GM21423 (cell line): ENCODE data around the gene TMC1.
"Not testable (repeated sequence)": the region's sequence is repeated elsewhere in the genome, so short reads cannot be mapped to it uniquely, and the experiment has no call there.

Experiments
- ATAC-seq: cut with Tn5 transposase; IDR thresholded peaks from one replicate; pipeline ENCODE4 v1.9.1; 2021; ENCODE audit warnings: mild to moderate bottlenecking, moderate library complexity; ENCODE audit not compliant: unreplicated experiment

TMC1 gene

GRCh38 chr9:72856972-72857623, 335.7 kb downstream of the TMC1 start:
- ATAC-seq = no peak

- no peak for ATAC-seq
Observed at GRCh38 chr9:72857624-72857996, 336.2 kb downstream of the TMC1 start.

DNA sequence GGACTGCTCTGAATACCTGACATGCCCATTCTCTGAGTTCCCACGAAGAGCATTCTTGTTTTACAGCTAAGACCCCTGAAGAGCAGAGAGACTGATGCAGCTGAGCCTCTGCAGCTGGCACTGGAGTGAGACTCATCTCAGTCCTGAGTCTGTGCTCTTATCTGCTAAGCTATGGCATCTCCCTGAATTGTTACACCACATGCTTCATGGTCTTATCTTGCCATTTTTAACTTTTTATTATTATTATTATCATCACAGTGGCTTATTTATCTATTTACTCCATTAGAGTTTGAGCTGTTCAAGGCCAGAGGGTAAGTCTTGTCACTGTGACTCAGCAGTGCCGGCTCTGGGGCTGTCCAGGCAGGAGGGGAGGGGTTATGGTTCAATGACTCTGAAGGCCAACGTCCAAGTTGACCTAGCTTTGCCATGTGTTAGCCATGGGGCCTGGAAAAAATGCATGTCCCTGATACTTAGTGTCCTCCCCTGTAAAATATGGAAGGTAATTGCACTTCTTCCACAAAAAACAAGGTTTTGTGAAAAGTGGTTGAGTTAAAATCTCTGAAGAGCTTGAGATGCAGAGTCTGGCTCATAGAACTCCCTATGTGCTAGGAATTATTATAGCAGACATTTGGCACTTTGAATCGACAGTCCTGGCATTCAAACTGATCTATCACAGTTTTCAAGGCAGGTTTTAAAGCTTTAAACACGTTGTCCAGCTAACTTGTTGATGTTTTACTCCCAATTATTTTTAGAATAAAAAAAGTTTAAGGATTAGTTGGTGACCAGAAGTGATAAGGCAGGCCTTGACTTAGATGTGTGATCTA, 336.9 kb downstream of the TMC1 start:
- ATAC-seq = no peak

DNA sequence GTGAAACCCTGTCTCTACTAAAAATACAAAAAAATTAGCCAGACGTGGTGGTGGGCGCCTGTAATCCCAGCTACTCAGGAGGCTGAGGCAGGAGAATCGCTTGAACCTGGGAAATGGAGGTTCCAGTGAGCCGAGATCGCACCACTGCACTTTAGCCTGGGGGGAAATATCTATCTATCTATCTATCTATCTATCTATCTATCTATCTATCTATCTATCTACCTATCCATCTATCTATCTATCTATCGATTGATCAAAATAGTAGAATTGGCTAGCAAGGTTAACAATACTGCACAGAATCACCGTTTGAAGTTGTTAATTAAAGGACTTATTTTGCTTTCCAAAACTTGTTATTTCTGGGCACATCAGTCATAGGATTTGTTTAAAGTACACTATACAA, 341.4 kb downstream of the TMC1 start:
- ATAC-seq = not testable (repeated sequence)

DNA sequence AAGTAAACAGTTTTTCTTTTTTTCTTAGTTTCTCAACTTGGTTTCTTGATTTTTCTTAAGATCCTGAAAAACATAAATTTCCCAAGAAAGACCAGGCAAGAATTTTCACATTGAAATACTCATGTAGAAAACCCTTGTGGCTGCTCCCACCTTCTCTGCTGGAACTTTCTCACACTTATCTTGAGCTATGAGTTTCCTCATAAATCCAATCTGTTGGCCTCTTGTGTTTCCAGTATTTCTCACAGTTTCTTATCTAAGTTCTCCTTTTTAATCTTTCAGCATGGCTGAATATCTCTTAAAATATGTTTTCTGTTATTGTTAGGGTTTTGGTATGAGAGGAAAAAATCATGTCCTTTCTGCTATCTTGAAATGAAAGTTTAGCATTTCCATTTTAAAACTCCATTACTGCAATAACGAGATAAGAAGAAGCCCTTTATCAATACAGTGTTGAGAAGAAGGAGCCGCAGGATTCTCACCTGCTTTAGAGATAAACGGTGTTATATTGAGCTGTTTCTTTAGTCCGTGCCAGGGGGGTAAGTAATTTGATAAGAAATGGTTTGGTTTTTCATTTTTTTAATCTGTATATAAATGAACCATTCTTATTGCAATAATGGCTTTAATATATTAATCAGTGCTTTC, 342.2 kb downstream of the TMC1 start:
- no peak for ATAC-seq

- ATAC-seq = no peak
Observed at GRCh38 chr9:72864327-72864726, 342.9 kb downstream of the TMC1 start.

- ATAC-seq = no peak
Observed at GRCh38 chr9:72871685-72872084, 350.3 kb downstream of the TMC1 start.

DNA sequence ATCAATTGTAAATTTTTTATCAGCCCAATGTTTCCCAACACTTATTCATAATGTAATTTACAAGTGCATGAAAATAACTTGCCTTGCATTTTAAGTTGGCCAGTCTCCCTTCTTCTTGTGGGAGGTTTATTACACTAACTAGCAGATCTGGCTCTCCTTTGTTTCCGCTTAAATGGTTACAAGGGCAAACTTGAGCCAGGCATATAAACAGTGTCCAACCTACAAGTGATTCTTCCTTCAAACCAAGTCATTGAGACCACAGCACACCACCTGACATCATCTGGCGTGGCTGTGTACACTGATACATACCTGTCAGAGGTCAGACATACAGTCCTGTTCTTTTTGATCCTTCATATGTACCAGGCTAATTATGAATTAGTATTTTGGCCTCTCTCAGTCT, 351.3 kb downstream of the TMC1 start:
- ATAC-seq = no peak

GRCh38 chr9:72873456-72873855, 352.0 kb downstream of the TMC1 start:
- no peak for ATAC-seq

- ATAC-seq = no peak
Observed at GRCh38 chr9:72874344-72874743, 352.9 kb downstream of the TMC1 start.

GRCh38 chr9:72875221-72875620, 353.8 kb downstream of the TMC1 start:
- no peak for ATAC-seq

- no peak for ATAC-seq
Observed at GRCh38 chr9:72880821-72881220, 359.4 kb downstream of the TMC1 start.

- no peak for ATAC-seq
Observed at GRCh38 chr9:72882117-72882775, 360.8 kb downstream of the TMC1 start.

GRCh38 chr9:72883875-72884274, 362.5 kb downstream of the TMC1 start:
- no peak for ATAC-seq

DNA sequence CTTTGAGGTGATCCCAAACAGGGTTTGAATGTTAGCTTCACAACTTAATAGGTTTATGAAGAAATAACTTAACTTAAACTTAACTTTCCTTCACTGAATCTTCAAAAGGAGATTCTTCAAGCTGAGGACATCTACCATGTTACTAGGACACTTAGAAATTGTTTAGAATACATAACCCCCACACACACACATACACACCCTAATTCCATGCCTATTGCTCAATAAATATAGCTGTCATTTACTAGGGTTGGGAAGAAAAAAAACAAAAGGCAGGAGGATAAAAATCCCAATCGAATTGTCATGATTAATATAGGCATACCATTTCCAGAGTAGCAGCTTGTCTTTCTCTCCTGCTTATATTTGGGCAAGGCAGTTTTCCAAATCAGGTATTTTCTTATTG, 363.1 kb downstream of the TMC1 start:
- no peak for ATAC-seq
